Measurements from ENCODE around the gene KYAT1. TPM values are rescaled to one million over a fixed set of nuclear protein-coding genes. Genes with fewer than 3 reads are reported as not detected.

KYAT1 gene
- total and polyA plus RNA-seq, 10 donors, result 4.7 to 19.9 (median 6.6) TPM

- TF ChIP-seq POLR2A (IDR thresholded peaks at IDR 0.05), result no peak
- TF ChIP-seq POLR2AphosphoS5 (IDR thresholded peaks at IDR 0.05), result no peak
- peaks cover 0 to 96% (median 24%) of the 10 kb centered on the region in 6 donors for H3K36me3 ChIP-seq
- peak overlapping the region in 3 of 8 donors; percentile 21 to 37 (median 29) for H3K27ac ChIP-seq
- WGBS, 5 donors, result 58 to 69% (median 63%) methylated on average over 2 of the region's 2 CpGs
- no peak overlapping the region for H3K4me3 ChIP-seq
- intact Hi-C loops (cut with DNase I; ENCODE audit: low total_unique reads), result no loop called here
- H3K27me3 ChIP-seq (replicated peaks in 1 of 7), result no peaks in the 10 kb centered on the region
- peaks cover 22 to 97% (median 50%) of the 10 kb centered on the region in 6 donors for H3K4me1 ChIP-seq
- DNase-seq, result no peak
- no peaks in the 10 kb centered on the region for H3K9me3 ChIP-seq
Measured at GRCh38 chr9:128894764-128895163, 13.0 kb upstream of the KYAT1 start.

- 81 to 89% (median 86%) methylated on average over 7 to 8 of the region's 8 CpGs for WGBS, 5 donors
- intact Hi-C loops (cut with DNase I; ENCODE audit: low total_unique reads), result no loop called here
- TF ChIP-seq POLR2A (IDR thresholded peaks at IDR 0.05) (no peak), POLR2AphosphoS5 (IDR thresholded peaks at IDR 0.05) (no peak), CTCF (IDR thresholded peaks at IDR 0.05 in 8 of 11, conservative IDR thresholded peaks at IDR 0.05 in 3 of 11) (no peak)
- Histone ChIP-seq H3K27ac (peak overlapping the region in 6 of 8 donors; percentile 2 to 83 (median 70)), H3K27me3 (replicated peaks in 1 of 7) (no peaks in the 10 kb centered on the region), H3K9me3 (no peaks in the 10 kb centered on the region), H3K36me3 (peaks cover 0 to 98% (median 31%) of the 10 kb centered on the region in 6 donors), H3K4me3 (no peak overlapping the region), H3K4me1 (peaks cover 15 to 96% (median 41%) of the 10 kb centered on the region in 6 donors)
- DNase-seq, result no peak
Measured at GRCh38 chr9:128893354-128893753, 11.6 kb upstream of the KYAT1 start.

GRCh38 chr9:128892221-128892921 is 10.6 kb upstream of the KYAT1 start:
- H3K4me3 ChIP-seq, result no peak overlapping the region
- H3K27ac ChIP-seq, result peak overlapping the region; percentile 2 to 83 (median 66)
- peaks cover 18 to 96% (median 45%) of the 10 kb centered on the region in 6 donors for H3K4me1 ChIP-seq
- H3K36me3 ChIP-seq, result peaks cover 0 to 98% (median 32%) of the 10 kb centered on the region in 6 donors
- intact Hi-C loops (cut with DNase I; ENCODE audit: low total_unique reads), result no loop called here
- TF ChIP-seq POLR2AphosphoS5 (IDR thresholded peaks at IDR 0.05) (peak; percentile 70 to 88 (median 81)), CTCF (IDR thresholded peaks at IDR 0.05 in 8 of 11, conservative IDR thresholded peaks at IDR 0.05 in 3 of 11) (no peak)
- no peaks in the 10 kb centered on the region for H3K9me3 ChIP-seq
- no peaks in the 10 kb centered on the region for H3K27me3 ChIP-seq (replicated peaks in 1 of 7)
- WGBS, 5 donors, result 61 to 79% (median 62%) methylated on average over 11 to 17 of the region's 17 CpGs
- DNase-seq, result peak; percentile 84

GRCh38 chr9:128891321-128892220 is 9.8 kb upstream of the KYAT1 start:
- Histone ChIP-seq H3K4me3 (no peak overlapping the region), H3K27me3 (replicated peaks in 1 of 7) (no peaks in the 10 kb centered on the region), H3K4me1 (peaks cover 18 to 96% (median 49%) of the 10 kb centered on the region in 6 donors), H3K36me3 (peaks cover 0 to 98% (median 33%) of the 10 kb centered on the region in 6 donors), H3K9me3 (no peaks in the 10 kb centered on the region), H3K27ac (peak overlapping the region; percentile 2 to 83 (median 66))
- no peak for TF ChIP-seq CTCF (IDR thresholded peaks at IDR 0.05 in 8 of 11, conservative IDR thresholded peaks at IDR 0.05 in 3 of 11)
- DNase-seq, result no peak
- WGBS, 5 donors, result 83 to 89% (median 86%) methylated on average over 15 of the region's 15 CpGs
- intact Hi-C loops (cut with DNase I; ENCODE audit: low total_unique reads), result no loop called here

Data from spleen (tissue), 11 donors.